ENCODE results near the gene ABHD14A.

The ABHD14A gene

GRCh38 chr3:52015438-52016228 lies 40.8 kb downstream of the ABHD14A start:
- no peak for DNase-seq (ENCODE audit: low read depth in 4 of 4, low spot score in 1 of 4)

- DNase-seq (ENCODE audit: low read depth in 4 of 4, low spot score in 1 of 4) = no peak
Measured at GRCh38 chr3:52017586-52017985, 42.7 kb downstream of the ABHD14A start.

- no peak for DNase-seq (ENCODE audit: low read depth in 4 of 4, low spot score in 1 of 4)
Measured at GRCh38 chr3:52018319-52019000, 43.6 kb downstream of the ABHD14A start.

DNA sequence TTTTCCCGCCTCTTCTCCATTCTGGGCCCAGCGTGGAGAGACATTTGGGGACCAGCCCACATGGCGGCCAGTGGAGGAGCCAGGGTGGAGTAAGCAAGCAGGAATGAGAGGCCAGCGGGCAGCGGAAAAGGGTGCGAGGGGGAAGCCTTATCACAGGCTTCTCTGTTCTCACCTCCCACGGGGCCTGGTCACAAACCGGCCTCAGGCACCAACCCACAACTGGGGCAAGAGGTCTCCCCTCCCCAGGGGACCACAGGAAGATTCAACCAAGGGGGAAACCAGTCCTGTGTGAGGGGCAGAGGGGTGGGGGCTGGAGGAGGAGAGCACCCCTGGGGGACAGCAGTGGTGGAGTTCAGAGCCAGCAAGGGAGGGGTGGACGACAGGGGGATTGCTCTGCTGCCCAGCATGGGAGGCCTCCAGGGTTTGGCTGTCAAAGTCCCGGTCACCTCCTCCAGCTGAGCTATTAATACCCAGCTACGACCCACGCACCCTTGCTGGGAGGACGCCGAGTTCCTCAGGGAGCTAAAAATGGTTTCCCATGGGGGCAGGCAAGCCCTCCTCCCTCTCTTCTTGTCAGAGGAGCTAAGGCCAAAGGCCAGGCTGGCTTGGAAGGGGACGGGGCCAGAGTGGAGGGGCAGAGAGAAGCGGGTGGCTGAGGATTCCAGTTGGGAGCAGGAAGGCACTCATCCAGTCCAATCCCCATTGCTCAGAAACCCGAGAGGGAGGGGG lies 44.7 kb downstream of the ABHD14A start:
- DNase-seq (ENCODE audit: low read depth in 4 of 4, low spot score in 1 of 4) = no peak

DNA sequence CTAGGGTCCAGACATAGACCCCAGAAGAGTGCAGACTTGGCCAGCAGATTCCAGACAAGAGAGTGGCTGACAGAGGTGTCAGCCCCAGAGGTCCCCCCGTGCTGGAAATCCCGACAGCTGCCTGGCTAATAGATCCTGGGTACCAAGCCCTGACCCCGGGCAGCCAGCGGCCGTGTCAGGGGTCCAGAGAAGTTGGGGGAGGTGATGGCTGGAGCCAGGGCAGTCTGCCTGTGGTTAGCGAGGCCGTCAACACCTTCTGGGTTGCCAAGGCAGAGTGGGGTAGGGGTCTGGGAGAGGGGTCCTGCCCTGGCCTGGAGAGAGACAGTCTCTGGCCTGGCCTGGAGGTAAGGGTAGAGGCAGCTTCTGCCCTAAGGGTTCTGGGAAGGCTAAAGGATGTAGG lies 45.9 kb downstream of the ABHD14A start:
- no peak for DNase-seq (ENCODE audit: low read depth in 4 of 4, low spot score in 1 of 4)

- no peak for DNase-seq (ENCODE audit: low read depth in 4 of 4, low spot score in 1 of 4)
Measured at GRCh38 chr3:52021489-52022268, 46.8 kb downstream of the ABHD14A start.

- DNase-seq (ENCODE audit: low read depth in 4 of 4, low spot score in 1 of 4) = no peak
Measured at GRCh38 chr3:52022323-52023100, 47.6 kb downstream of the ABHD14A start.

DNA sequence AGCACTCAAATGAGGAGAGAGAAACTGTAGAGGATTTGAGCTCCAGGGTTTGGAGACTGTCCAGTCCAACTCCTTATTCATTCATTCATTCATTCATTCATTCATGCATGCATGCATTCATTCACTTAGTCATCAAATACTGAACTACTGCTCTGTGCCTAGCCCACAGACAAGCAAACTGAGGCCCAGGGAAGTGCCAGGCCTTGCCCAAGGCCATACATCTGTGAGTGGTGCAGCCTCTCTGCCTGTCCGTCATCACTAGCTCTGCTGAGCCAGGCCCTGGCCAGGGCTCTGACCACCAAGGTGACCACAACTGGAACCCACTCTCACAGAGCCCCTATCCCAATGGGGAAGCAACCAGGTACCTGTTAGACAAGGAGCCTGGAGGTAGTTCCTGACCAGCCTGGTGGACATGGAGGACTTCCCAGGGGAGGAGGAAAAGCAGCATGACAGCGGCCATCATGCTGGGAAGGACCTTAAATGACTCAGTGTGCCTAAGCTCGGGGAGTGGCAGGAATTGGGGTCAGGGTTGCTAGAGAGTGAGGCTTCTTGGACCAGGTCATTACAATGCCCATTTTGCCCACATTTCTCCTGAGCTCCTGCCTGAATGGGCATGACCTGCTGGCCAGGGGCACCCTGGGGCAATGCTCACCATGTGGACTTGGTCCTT lies 48.4 kb downstream of the ABHD14A start:
- no peak for DNase-seq (ENCODE audit: low read depth in 4 of 4, low spot score in 1 of 4)

DNA sequence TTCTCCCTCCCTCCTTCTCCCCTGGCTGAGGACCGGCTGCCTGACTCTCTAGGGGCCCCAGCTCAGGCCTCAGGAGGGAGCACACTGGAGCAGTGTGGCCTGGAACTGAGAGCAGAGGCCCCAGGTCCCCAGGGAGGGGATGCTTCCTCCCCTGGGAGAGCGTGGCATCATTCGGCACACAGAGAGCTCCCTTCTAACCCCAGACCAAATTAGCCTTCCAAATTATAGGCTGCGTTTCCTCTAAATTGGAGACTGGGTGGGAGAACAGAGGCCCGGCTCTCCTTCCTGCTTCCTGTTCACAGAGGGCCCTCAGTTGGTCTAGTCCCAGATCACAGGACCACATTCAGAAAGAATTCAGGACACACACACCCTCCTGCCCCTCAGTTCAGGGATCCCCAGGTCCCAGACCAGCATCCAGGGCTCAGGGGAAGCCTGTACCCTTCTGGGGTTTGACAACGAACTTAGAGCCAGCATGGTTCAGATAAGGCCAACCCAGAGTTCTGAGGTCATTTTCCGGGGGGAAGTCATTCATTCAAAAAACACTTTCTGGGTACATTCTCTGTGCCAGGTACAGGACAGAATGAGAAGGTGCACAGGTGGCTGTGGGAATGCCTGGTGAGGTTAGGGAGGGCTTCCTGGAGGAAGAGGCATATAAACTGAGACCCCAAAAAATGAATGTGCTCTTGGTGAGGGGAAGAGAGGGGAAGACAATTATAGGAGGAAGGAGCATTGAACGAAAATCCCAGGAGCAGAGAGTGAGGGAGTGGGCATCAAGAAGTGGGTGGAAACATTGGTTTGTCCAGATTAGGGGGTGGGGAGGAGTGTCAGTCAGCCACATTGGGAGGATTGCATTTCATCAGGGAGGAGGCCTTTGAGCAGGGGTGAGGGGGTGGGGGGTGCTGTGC lies 49.2 kb downstream of the ABHD14A start:
- no peak for DNase-seq (ENCODE audit: low read depth in 4 of 4, low spot score in 1 of 4)

DNA sequence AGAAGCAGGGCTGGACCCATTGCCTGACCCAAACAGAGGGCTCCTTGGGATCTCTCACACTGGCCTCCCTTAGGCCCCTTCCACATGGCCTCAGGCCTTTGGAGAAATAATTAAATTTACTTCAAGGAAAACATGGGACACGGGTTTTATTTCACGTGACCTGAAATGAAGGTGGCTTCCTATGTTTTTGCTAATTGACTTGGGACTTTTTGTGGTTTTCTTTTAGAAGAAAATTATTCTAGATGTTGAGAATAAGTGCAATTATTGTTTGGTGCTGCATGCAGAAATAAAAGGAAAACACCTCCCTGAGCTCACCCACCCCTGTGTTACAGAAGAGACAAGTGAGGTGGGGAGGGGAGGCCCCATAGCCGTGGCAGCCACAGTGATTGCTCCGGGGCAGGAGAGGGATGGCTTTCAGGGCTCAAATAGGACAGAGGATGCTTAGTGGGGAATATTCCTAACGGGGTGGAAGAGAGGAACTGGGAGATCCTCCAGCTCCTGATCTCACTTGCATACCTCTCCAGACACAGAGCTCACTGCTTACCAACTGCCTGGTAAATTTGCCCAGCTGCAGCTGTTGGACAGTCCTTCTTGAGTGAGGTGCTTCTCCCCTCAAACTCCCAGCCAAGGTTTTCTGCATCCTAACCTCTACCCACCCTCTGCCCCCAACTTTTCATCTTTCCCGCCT lies 50.0 kb downstream of the ABHD14A start:
- DNase-seq (ENCODE audit: low read depth in 4 of 4, low spot score in 1 of 4) = no peak

DNA sequence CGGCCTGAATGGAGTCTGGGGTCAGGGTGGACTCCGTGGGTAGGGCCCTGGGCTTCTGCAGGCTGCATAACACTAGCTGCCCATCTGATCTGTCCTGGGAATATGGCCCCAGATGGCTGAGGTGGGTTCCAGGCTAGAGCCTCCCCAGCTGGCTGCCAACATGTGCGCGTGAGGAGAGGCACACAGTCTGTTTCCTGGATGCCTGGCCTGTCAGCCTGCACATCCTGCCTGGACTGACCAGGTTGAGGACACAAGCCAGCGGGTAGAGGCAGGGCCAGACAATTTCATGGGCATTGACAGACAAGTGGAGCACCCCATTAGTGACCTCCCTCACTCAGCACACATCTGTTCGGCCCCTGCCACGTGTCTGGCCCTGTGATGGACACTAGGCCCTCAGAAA lies 50.6 kb downstream of the ABHD14A start:
- no peak for DNase-seq (ENCODE audit: low read depth in 4 of 4, low spot score in 1 of 4)

DNA sequence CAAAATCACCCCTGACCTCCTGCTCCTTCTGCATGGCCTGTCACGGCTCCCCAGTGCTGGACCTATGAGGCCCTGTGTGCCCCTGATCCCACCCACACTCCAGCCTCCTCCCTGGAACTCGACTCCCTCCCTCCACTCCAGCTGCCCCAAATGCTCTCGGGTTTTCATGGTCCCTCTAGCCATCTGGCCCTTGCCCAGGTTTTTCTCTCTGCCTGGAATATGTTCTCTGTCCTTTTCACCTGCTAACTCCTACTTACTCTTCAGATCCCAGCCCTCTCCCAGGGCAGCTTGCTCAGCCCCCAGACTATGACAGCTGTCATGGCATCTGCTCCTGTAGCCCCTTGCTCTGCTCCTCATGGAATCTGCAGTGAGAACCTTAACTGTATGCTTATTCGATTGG lies 51.2 kb downstream of the ABHD14A start:
- no peak for DNase-seq (ENCODE audit: low read depth in 4 of 4, low spot score in 1 of 4)

- DNase-seq (ENCODE audit: low read depth in 4 of 4, low spot score in 1 of 4) = no peak
Measured at GRCh38 chr3:52028572-52028971, 53.7 kb downstream of the ABHD14A start.

GRCh38 chr3:52029053-52029452 lies 54.2 kb downstream of the ABHD14A start:
- no peak for DNase-seq (ENCODE audit: low read depth in 4 of 4, low spot score in 1 of 4)

GRCh38 chr3:52029535-52029934 lies 54.7 kb downstream of the ABHD14A start:
- DNase-seq (ENCODE audit: low read depth in 4 of 4, low spot score in 1 of 4) = no peak

Data from stimulated activated CD4-positive, alpha-beta T cell treated with anti-CD3 and anti-CD28 coated beads, Interleukin-1b, Interleukin-23, amount 100 ng/mL, for 24 hours (primary cell).